ENCODE data around the gene CPO.

Gene CPO

GRCh38 chr2:206987810-206988209, 48.5 kb downstream of the CPO start:
- H3K4me3 ChIP-seq (replicated peaks; ENCODE audit: low read depth, low read length) = no peak overlapping the region
- TF ChIP-seq, protein P1, sequence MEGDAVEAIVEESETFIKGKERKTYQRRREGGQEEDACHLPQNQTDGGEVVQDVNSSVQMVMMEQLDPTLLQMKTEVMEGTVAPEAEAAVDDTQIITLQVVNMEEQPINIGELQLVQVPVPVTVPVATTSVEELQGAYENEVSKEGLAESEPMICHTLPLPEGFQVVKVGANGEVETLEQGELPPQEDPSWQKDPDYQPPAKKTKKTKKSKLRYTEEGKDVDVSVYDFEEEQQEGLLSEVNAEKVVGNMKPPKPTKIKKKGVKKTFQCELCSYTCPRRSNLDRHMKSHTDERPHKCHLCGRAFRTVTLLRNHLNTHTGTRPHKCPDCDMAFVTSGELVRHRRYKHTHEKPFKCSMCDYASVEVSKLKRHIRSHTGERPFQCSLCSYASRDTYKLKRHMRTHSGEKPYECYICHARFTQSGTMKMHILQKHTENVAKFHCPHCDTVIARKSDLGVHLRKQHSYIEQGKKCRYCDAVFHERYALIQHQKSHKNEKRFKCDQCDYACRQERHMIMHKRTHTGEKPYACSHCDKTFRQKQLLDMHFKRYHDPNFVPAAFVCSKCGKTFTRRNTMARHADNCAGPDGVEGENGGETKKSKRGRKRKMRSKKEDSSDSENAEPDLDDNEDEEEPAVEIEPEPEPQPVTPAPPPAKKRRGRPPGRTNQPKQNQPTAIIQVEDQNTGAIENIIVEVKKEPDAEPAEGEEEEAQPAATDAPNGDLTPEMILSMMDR (IDR thresholded peaks at IDR 0.05; ENCODE audit: low read depth, low read length, missing control alignments) = no peak
- DNase-seq (ENCODE audit: extremely low read depth, low read depth) = no peak

- DNase-seq (ENCODE audit: extremely low read depth, low read depth) = no peak
- no peak overlapping the region for H3K4me3 ChIP-seq (replicated peaks; ENCODE audit: low read depth, low read length)
- TF ChIP-seq, protein P1 (IDR thresholded peaks at IDR 0.05; ENCODE audit: low read depth, low read length, missing control alignments) = no peak
These were observed 49.6 kb downstream of the CPO start for GRCh38 chr2:206988884-206989283.

DNA sequence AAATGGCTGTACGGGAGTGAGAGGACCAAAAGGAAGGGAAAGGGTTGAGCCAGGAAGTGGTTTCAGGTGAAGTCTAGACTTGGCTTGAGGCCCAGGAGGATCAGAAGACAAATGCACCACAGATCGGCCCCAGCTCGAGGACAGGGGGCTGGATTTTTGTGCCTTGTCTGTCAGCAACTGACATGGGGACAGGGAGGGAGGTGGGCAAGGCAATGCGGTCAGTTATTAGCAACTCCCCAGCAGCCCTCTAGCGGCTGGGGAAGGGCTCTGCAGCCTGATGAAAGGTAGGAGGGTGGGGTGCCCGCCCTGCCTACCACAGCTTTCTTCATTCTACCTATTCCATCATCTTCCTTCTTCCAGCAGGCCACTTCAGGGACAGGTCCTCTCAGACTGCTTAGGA, 50.0 kb downstream of the CPO start:
- TF ChIP-seq, protein P1 (IDR thresholded peaks at IDR 0.05; ENCODE audit: low read depth, low read length, missing control alignments) = peak; percentile 78
- no peak overlapping the region for H3K4me3 ChIP-seq (replicated peaks; ENCODE audit: low read depth, low read length)
- no peak for DNase-seq (ENCODE audit: extremely low read depth, low read depth)

DNA sequence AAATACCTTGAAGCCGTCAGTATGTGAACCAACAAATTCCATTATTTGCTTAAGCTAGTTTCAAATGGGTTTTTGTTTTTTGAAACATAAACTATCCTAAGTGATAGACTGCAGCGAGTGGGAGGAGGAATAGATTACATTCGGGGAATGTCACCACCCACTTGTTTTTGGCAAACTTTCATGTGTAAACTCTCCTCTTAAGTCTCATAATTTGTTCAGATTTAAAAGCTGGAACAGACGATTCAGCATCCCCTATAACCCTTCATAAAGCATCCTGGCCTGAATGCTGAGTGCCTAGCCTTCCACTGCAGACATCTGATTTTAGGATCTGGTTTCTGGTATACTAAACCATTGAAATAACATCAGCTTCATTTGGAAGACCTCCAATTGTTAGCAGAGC, 51.0 kb downstream of the CPO start:
- TF ChIP-seq, protein P1 (IDR thresholded peaks at IDR 0.05; ENCODE audit: low read depth, low read length, missing control alignments) = no peak
- H3K4me3 ChIP-seq (replicated peaks; ENCODE audit: low read depth, low read length) = no peak overlapping the region
- DNase-seq (ENCODE audit: extremely low read depth, low read depth) = no peak

- no peak for DNase-seq (ENCODE audit: extremely low read depth, low read depth)
- H3K4me3 ChIP-seq (replicated peaks; ENCODE audit: low read depth, low read length) = no peak overlapping the region
- TF ChIP-seq, protein P1 (IDR thresholded peaks at IDR 0.05; ENCODE audit: low read depth, low read length, missing control alignments) = no peak
These were observed 51.8 kb downstream of the CPO start for GRCh38 chr2:206991070-206991469.

GRCh38 chr2:206993396-206993911, 54.1 kb downstream of the CPO start:
- H3K4me3 ChIP-seq (replicated peaks; ENCODE audit: low read depth, low read length) = no peak overlapping the region
- DNase-seq (ENCODE audit: extremely low read depth, low read depth) = no peak
- TF ChIP-seq, protein P1 (IDR thresholded peaks at IDR 0.05; ENCODE audit: low read depth, low read length, missing control alignments) = no peak

DNA sequence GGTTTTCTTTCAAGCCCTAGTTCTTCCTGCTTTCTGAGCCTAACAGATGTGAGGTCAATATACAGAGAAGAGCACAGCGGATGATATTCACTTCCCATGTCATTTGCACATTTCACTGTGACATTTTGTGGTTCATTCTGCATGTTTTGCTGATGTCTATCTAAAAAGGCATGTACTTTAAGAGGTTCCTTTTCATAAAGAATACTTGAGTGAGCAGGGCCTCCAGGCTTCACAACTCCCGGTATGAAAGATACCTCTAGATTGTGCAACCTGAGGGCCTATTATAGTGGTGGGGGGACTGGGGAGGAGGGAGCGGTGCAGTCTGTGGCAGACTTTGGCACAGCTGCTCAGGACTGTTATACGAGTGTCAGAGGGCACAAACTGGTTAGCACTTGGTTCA, 54.6 kb downstream of the CPO start:
- DNase-seq (ENCODE audit: extremely low read depth, low read depth) = peak; percentile 46
- TF ChIP-seq, protein P1 (IDR thresholded peaks at IDR 0.05; ENCODE audit: low read depth, low read length, missing control alignments) = no peak

More for the DNA sequence above, 54.6 kb downstream of the CPO start:
- H3K4me3 ChIP-seq (replicated peaks; ENCODE audit: low read depth, low read length) = no peak overlapping the region

All from HFF-Myc (cell line).